ENCODE results near the gene TECPR2.
A peak's percentile ranks its signal among the peaks of the same experiment; 100 is the strongest.
"Not testable (repeated sequence)": the region's sequence is repeated elsewhere in the genome, so short reads cannot be mapped to it uniquely, and the experiment has no call there.

Gene TECPR2

DNA sequence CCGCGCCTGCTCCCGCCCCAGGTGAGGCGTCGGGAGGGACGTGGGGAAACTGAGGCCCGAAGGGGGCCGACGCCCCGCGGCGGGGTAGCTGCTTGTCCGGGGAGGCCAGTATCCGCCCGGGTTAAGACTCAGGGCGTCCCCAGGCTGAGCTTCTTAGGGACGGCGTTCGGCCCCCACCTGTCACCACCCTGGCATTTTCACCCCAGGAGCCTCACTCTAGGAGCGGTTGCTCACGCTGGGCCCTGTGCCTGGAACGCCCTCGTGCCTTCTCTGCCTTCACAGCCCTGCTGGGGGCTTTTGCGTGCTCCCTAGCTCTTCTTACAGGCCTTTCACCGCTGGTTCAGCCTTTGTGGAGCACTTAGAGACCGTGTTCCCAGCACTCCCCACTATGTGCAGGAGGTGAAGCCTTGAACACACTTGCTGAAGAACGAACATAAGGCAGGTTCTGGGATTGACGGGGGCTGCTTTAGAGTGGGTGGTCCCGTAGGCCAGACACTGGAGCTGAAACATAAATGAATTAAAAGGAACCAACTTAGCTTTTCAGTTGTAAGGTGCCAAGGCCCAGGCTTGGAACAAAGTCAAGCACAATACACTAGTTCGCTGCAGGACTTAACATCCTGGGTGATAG lies 42.6 kb upstream of the TECPR2 start:
- Histone ChIP-seq H3K4me1 (peaks cover 60% of the 10 kb centered on the region), H3K36me3 (peaks cover 16% of the 10 kb centered on the region), H3K9ac (peak overlapping the region; percentile 97), H3K27ac (peak overlapping the region; percentile 95), H4K20me1 (no peaks in the 10 kb centered on the region), H3K9me3 (no peaks in the 10 kb centered on the region), H3K4me2 (peak overlapping the region; percentile 80), H3K4me3 (peak overlapping the region; percentile 98), H3K27me3 (no peaks in the 10 kb centered on the region)
- no peak for TF ChIP-seq Cebpa-rat (IDR thresholded peaks at IDR 0.05)

DNA sequence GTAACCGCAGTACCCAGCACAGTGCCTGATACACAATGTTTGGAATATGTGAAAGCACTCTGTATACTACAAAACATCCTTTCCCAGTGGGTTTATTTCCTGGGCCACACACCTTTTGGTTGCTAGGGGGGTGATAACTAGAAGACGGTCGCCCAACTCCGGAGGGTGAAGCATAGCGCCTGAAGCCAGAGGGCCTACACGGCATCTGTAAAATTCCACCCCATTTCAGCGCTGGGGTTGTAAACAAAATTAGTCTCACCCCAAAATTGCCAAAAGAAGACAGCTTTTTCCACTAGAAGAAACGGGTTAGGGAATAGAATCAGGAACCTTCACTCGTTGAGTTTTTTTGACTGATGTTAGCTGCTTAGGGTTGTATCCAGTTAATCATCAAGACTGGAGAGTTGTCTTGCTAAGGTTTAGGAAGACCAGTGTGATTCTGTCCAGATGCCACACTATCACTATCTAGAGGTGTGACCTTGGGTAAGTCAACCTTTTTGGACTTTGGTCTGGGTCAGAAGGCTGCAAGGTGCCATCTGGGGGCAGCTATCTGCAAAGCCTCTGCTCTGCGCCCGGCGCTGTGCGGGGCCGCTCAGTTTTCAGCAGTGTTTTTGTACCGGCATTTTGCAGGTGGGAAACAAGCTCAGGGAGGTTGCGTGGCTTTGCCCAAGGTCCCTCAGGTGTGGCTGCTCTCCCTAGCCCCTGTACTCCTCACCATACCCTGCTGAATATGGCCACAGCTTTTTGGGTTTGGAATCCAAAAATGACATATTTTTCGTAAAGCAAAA lies 41.9 kb upstream of the TECPR2 start:
- H3K27me3 ChIP-seq = no peaks in the 10 kb centered on the region
- peak overlapping the region; percentile 98 for H3K4me3 ChIP-seq
- no peak for TF ChIP-seq Cebpa-rat (IDR thresholded peaks at IDR 0.05)
- H3K9me3 ChIP-seq = no peaks in the 10 kb centered on the region
- H3K27ac ChIP-seq = peak overlapping the region; percentile 95; the same call in 1 of the 2 replicates
- H3K4me2 ChIP-seq = peak overlapping the region; percentile 80
- peak overlapping the region; percentile 97 for H3K9ac ChIP-seq
- H3K4me1 ChIP-seq = peaks cover 53% of the 10 kb centered on the region
- H3K36me3 ChIP-seq = peaks cover 23% of the 10 kb centered on the region
- H4K20me1 ChIP-seq = no peaks in the 10 kb centered on the region

DNA sequence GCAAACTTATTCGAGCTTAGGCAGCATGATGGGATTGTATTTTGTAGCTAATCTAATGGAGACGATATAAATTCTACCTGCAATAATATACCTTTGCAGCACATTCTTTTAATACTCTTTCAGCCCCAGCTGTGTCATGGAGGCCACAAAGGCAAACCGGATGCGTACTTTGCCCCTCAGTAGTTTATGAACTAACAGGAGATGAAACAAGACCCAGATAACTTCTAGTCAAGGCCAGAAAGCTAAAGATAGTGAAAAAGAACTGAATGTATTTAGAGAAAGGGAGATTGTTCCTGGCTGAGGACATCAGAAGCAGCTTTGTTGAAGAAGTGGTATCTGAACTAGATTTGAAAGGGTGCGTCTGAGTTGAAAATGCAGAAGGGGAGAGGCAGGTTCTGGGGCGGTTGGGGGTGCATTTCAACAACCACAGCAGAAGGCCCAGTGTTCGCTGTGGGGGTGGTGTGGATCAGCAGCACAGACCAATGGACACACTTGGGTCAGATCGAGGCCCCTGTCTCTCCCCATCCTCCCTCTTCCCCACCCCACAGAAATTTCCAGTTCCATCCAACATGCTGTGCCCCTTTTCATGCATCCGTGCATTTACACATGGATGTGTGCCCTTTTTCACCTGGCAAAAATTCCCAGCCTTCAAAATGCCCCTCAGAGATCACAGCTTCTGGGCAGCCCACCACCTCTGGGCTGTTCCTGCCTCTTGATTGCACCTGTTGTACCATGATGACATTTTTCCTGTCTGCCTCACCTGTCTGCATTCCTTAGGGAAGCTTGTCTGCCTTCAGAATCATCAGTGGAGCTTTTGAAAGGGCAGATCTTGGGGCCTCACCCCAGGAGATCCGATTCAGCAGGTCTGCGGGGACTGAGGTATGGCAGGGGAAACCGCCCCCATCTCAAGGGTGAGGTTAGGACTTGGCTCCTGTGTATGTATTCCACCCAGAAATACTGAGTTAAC lies 41.0 kb upstream of the TECPR2 start:
- Histone ChIP-seq H3K9ac (no peak overlapping the region), H3K4me2 (no peak overlapping the region), H3K4me1 (peaks cover 46% of the 10 kb centered on the region)

DNA sequence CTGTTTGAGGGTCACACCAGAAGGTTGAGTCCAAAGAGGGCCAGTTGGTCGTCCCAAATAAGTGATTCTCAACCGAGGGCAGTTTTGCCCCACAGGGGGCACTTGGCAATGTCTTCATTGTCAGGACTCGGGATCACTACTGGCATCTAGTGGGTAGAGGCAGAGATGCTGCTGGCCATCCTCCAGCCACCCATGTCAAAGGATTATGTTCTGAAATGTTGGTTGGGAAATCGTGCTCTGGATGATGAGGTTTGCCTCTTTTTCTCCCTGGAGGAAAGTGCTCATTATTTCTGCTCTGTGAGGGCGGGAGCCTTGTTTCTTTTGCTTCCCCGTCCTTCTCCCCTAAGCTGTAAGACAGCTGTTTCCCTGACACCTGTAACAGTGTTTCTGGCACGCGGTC lies 39.6 kb upstream of the TECPR2 start:
- H3K27ac ChIP-seq = no peak overlapping the region
- H3K4me1 ChIP-seq = peaks cover 37% of the 10 kb centered on the region
- H3K9me3 ChIP-seq = no peaks in the 10 kb centered on the region
- peaks cover 42% of the 10 kb centered on the region for H3K36me3 ChIP-seq
- H3K27me3 ChIP-seq = no peaks in the 10 kb centered on the region
- no peaks in the 10 kb centered on the region for H4K20me1 ChIP-seq
- TF ChIP-seq Cebpa-rat (IDR thresholded peaks at IDR 0.05) = no peak
- H3K4me3 ChIP-seq = no peak overlapping the region
- H3K9ac ChIP-seq = no peak overlapping the region
- H3K4me2 ChIP-seq = peak overlapping the region; percentile 40

More for the DNA sequence above, 41.0 kb upstream of the TECPR2 start:
- no peak overlapping the region for H3K4me3 ChIP-seq
- H3K36me3 ChIP-seq = peaks cover 32% of the 10 kb centered on the region
- H4K20me1 ChIP-seq = no peaks in the 10 kb centered on the region
- no peaks in the 10 kb centered on the region for H3K27me3 ChIP-seq
- no peaks in the 10 kb centered on the region for H3K9me3 ChIP-seq
- no peak overlapping the region for H3K27ac ChIP-seq
- no peak for TF ChIP-seq Cebpa-rat (IDR thresholded peaks at IDR 0.05)

DNA sequence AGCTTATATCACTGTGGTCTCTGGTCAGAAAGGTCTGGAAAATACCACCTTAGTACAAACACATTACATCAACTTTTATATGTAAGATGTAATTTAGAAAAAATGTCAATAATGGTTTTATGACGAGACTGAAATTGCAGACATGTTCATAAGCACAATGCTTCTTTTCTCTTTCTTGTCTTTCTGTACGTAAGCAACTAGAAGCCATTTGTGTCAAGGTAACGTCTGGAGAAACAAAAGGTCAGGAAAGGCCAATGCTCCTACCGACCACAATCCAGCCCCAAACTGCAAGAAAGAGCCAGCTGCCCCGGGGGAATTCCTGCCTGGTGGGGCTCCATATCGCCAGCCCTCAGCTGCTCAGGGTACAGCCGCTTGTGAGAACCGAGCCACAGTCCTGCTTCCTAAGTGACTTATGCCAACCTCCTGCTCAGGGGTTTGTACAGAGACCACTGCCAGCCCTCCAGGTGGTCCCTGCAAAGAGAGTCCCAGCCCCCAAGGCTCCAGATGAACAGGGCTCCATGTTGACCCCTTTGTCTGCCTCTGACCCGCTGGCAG lies 36.9 kb upstream of the TECPR2 start:
- no peak overlapping the region for H3K4me3 ChIP-seq
- H3K9me3 ChIP-seq = no peaks in the 10 kb centered on the region
- H3K4me1 ChIP-seq = peaks cover 19% of the 10 kb centered on the region
- TF ChIP-seq Cebpa-rat (IDR thresholded peaks at IDR 0.05) = no peak
- H3K36me3 ChIP-seq = peaks cover 53% of the 10 kb centered on the region
- no peaks in the 10 kb centered on the region for H3K27me3 ChIP-seq
- H4K20me1 ChIP-seq = no peaks in the 10 kb centered on the region
- no peak overlapping the region for H3K4me2 ChIP-seq
- H3K27ac ChIP-seq = no peak overlapping the region
- H3K9ac ChIP-seq = no peak overlapping the region

DNA sequence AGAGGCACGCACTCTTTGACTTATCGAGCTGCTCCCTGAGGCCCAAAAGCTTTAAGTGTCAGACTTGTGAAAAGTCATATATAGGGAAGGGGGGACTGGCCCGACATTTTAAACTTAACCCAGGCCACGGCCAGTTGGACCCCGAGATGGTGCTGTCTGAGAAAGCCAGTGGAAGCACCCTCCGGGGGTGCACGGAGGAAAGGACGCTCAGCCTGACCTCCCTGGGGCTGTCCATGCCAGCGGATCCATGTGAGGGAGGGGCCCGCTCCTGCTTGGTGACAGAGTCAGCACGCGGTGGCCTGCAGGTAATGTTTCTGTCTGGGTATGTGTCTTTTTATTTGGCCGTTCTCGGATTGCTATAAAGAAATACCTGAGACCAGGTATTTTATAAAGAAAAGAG lies 36.2 kb upstream of the TECPR2 start:
- no peaks in the 10 kb centered on the region for H3K27me3 ChIP-seq
- H3K36me3 ChIP-seq = peaks cover 59% of the 10 kb centered on the region
- H4K20me1 ChIP-seq = no peaks in the 10 kb centered on the region
- H3K9me3 ChIP-seq = no peaks in the 10 kb centered on the region
- peaks cover 13% of the 10 kb centered on the region for H3K4me1 ChIP-seq
- H3K4me2 ChIP-seq = no peak overlapping the region
- no peak overlapping the region for H3K9ac ChIP-seq
- no peak overlapping the region for H3K27ac ChIP-seq
- H3K4me3 ChIP-seq = no peak overlapping the region
- no peak for TF ChIP-seq Cebpa-rat (IDR thresholded peaks at IDR 0.05)

DNA sequence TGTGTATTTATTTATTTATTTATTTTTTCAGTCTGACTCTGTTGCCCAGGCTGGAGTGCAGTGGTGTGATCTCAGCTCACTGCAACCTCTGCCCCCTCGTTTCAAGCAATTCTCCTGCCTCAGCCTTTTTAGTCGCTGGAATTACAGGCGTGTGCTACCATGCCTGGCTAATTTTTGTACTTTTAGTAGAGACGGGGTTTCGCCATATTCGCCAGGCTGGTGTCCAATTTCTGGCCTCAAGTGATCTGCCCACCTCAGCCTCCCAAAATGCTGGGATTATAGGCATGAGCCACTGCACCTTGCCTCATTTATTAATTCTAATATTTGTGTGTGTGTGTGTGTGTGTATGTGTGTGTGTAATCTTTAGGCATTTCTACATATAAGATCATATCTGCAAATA lies 33.4 kb upstream of the TECPR2 start:
- H3K9me3 ChIP-seq, H3K9ac ChIP-seq, H3K4me1 ChIP-seq, H3K27ac ChIP-seq, H3K27me3 ChIP-seq, H4K20me1 ChIP-seq, H3K4me3 ChIP-seq, H3K4me2 ChIP-seq: not testable (repeated sequence)
- H3K36me3 ChIP-seq = peaks cover 76% of the 10 kb centered on the region

DNA sequence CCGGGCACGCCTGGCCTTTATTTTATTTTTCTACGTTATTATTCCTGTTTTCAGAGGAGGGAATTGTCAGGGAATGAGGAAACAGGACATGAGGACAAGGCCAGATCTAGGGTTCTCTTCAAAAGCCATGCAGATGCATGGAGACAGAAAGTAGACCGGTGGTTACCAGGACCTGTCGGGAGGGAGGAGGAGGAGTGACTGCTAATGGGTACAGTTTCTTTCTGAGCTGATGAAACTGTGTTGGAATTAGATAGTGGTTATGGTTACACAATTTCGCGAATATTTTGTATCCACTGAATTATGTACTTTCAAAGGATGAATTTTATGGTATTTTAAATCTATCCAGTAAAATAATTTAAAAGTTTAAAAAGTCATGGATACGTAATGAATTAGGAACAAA lies 31.9 kb upstream of the TECPR2 start:
- Histone ChIP-seq H3K4me3 (no peak overlapping the region), H3K36me3 (peaks cover 78% of the 10 kb centered on the region), H3K27ac (no peak overlapping the region), H3K4me1 (no peaks in the 10 kb centered on the region), H3K9ac (no peak overlapping the region), H3K27me3 (no peaks in the 10 kb centered on the region), H3K9me3 (no peaks in the 10 kb centered on the region), H3K4me2 (no peak overlapping the region), H4K20me1 (no peaks in the 10 kb centered on the region)
- no peak for TF ChIP-seq Cebpa-rat (IDR thresholded peaks at IDR 0.05)

DNA sequence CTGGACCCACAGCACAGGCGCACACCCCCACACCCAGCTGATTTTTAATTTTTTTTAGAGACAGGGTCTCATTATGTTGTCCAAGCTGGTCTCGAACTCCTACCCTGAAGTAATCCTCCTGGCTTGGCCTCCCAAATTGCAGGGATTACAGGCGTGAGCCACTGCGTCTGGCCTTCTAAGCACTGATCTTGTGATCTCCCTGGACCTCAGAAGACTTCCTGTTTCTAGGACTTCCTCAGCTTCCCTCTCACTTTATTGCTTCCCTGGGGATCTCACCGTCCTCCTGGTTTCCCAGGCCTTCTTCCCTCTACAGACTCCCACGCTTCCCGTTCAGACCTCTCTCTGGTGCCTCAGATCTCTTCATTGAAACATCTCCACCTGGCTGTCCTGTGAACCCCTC lies 29.4 kb upstream of the TECPR2 start:
- Histone ChIP-seq H4K20me1 (no peaks in the 10 kb centered on the region), H3K27me3 (no peaks in the 10 kb centered on the region), H3K4me2 (no peak overlapping the region), H3K9ac (no peak overlapping the region), H3K36me3 (peaks cover 85% of the 10 kb centered on the region), H3K27ac (no peak overlapping the region), H3K9me3 (no peaks in the 10 kb centered on the region), H3K4me3 (no peak overlapping the region), H3K4me1 (no peaks in the 10 kb centered on the region)
- TF ChIP-seq Cebpa-rat (IDR thresholded peaks at IDR 0.05) = no peak

Data from BLaER1 (cell line).